GM18951 (cell line): ENCODE measurements around the gene HHAT.

Experiments used
- POLR2A ChIP-seq: IDR thresholded peaks from 4 replicates; pipeline ENCODE4 v1.6.1; 2011; ENCODE audit warnings: mild to moderate bottlenecking; ENCODE audit not compliant: insufficient read length, insufficient read depth; ENCODE audit errors: extremely low read depth
- in situ Hi-C: fragments of 300-500 bp; cut with MboI; formaldehyde crosslinking; loops from one replicate; pipeline ENCODE4 v1.12.0; 2022; ENCODE audit warnings: low sequenced_read_pairs, mixed read lengths, inconsistent platforms; ENCODE audit not compliant: unreplicated experiment

The HHAT gene

GRCh38 chr1:210715072-210715471, 386.4 kb downstream of the HHAT start:
- TF ChIP-seq POLR2A, result no peak

GRCh38 chr1:210722410-210723081, 393.8 kb downstream of the HHAT start:
- TF ChIP-seq POLR2A, result no peak
- in situ Hi-C loops, result no loop called here

More at GRCh38 chr1:210715072-210715471, 386.4 kb downstream of the HHAT start:
- in situ Hi-C loops, result no loop called here

- in situ Hi-C loops, result no loop called here
Measured at GRCh38 chr1:210723646-210724045, 394.9 kb downstream of the HHAT start.

GRCh38 chr1:210724768-210725167, 396.1 kb downstream of the HHAT start:
- in situ Hi-C loops, result no loop called here

More at GRCh38 chr1:210723646-210724045, 394.9 kb downstream of the HHAT start:
- no peak for TF ChIP-seq POLR2A

More at GRCh38 chr1:210724768-210725167, 396.1 kb downstream of the HHAT start:
- no peak for TF ChIP-seq POLR2A
